Prostate gland (tissue), 2 donors: ENCODE measurements around the gene PROM2.

ENCODE experiments used
- POLR2A ChIP-seq: fragments of 450-650 bp; IDR thresholded peaks from one replicate; pipeline ENCODE4 v1.6.1; 2016; ENCODE audit warnings: antibody characterized with exemption, mild to moderate bottlenecking
- TF ChIP-seq, protein P1 (sequence below), 4 experiments: fragments of 200-600 bp in 2 of 4; fragments of 450-650 bp in 2 of 4; sonication (generic) in 2 of 4; IDR thresholded peaks; 1 replicate in 3 of 4; 2 replicates in 1 of 4; pipeline ENCODE4 v1.5.1; 2016 to 2019; ENCODE audit warnings: antibody characterized with exemption in 4 of 4, mild to moderate bottlenecking in 2 of 4, moderate library complexity in 2 of 4

DNA sequence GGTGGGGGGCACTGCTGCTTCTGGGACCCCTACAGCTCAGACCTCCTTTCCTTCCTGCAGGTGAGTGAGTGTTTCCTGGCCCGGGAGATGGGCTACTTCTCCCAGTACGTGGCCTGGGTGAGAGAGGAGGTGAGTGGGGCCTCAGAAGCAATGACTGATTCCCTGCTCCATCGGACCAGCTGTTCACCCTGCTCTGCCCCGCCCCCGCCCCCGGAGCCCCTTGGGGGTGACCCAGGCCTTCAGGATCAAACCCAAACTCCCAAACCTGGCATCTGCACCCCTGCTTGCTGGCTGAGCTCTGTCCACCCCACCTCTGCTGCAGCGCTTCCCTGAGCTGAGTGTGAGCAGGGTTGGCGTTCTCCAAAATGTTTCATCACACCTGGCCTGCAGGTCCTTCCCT lies 13.1 kb downstream of the PROM2 start:
- TF ChIP-seq, protein P1, sequence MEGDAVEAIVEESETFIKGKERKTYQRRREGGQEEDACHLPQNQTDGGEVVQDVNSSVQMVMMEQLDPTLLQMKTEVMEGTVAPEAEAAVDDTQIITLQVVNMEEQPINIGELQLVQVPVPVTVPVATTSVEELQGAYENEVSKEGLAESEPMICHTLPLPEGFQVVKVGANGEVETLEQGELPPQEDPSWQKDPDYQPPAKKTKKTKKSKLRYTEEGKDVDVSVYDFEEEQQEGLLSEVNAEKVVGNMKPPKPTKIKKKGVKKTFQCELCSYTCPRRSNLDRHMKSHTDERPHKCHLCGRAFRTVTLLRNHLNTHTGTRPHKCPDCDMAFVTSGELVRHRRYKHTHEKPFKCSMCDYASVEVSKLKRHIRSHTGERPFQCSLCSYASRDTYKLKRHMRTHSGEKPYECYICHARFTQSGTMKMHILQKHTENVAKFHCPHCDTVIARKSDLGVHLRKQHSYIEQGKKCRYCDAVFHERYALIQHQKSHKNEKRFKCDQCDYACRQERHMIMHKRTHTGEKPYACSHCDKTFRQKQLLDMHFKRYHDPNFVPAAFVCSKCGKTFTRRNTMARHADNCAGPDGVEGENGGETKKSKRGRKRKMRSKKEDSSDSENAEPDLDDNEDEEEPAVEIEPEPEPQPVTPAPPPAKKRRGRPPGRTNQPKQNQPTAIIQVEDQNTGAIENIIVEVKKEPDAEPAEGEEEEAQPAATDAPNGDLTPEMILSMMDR (IDR thresholded peaks at IDR 0.05), result no peak
- no peak for TF ChIP-seq POLR2A
